Epithelial cell of esophagus (primary cell): Measurements from ENCODE around the gene RALGAPA2.
A peak's percentile ranks its signal among the peaks of the same experiment; 100 is the strongest.

Experiments used
- DNase-seq: peaks from one replicate; pipeline ENCODE4 v3.0.0; 2010; ENCODE audit warnings: low read depth
- H3K4me3 ChIP-seq: 2 replicates; pipeline ENCODE4 v1.5.1; 2011; ENCODE audit warnings: mild to moderate bottlenecking, low read length, control low read depth
- TF ChIP-seq, protein P1 (sequence below): IDR thresholded peaks from 2 replicates; pipeline ENCODE4 v1.5.1; 2011; ENCODE audit warnings: low read depth, mild to moderate bottlenecking, low read length, control low read depth, inconsistent platforms; ENCODE audit not compliant: insufficient read depth; ENCODE audit errors: missing control alignments

The RALGAPA2 gene

DNA sequence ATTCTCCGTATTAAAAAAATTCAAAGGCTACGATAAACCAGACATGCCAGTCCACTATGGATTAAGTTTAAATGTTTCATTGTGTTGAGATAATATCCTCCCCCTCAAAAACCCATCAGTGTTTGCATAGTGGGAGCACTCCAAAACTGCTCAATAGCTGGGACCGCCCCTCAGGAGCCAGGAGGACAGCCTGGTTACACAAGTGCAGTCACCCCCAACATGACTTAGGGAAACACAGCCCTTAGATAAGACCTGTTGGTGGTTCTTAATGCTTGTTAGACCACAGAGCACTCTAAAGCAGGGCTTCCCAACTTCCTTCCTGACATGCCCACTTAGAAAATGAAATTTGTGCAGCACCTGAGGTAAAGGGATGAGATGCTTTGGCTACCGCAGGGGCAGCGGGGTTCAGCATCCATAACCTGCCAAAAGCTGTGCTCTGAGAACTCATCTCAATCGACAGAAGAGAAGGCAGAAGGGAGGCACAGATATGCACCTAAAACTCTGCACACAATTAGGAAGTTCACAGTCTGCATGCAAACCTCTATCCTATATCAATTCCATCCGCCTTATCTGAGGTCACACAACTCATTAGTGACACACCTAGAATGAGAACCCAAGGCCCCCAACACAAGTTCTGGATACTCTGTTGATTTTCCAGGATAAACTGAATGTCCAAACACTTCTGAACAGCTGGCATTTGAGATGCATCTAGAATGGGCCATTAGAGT is 74.3 kb downstream of the RALGAPA2 start:
- no peak overlapping the region for H3K4me3 ChIP-seq
- DNase-seq, result no peak
- TF ChIP-seq, protein P1, sequence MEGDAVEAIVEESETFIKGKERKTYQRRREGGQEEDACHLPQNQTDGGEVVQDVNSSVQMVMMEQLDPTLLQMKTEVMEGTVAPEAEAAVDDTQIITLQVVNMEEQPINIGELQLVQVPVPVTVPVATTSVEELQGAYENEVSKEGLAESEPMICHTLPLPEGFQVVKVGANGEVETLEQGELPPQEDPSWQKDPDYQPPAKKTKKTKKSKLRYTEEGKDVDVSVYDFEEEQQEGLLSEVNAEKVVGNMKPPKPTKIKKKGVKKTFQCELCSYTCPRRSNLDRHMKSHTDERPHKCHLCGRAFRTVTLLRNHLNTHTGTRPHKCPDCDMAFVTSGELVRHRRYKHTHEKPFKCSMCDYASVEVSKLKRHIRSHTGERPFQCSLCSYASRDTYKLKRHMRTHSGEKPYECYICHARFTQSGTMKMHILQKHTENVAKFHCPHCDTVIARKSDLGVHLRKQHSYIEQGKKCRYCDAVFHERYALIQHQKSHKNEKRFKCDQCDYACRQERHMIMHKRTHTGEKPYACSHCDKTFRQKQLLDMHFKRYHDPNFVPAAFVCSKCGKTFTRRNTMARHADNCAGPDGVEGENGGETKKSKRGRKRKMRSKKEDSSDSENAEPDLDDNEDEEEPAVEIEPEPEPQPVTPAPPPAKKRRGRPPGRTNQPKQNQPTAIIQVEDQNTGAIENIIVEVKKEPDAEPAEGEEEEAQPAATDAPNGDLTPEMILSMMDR, result no peak

- no peak overlapping the region for H3K4me3 ChIP-seq
- TF ChIP-seq, protein P1, result no peak
- no peak for DNase-seq
Measured at GRCh38 chr20:20635006-20635405, 77.4 kb downstream of the RALGAPA2 start.

DNA sequence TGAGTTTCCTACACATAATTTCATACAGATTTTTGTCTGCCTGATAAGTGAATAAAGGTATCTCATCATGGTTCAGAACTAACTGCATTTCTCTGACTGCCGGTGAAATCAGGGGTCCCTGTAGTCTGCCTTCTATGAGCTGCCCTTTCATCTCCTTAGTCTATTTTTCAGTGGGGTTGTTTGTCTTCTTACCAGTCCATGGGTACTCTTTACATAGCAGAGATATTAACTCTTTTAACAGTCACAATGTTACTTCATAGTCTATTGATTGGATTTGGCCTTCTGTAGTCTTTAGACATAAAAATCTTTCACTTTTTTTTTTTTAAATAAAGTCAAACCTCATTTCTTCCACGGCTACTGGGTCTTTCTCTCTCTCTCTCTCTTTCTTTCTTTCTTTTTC is 79.8 kb downstream of the RALGAPA2 start:
- TF ChIP-seq, protein P1, result no peak
- no peak for DNase-seq
- H3K4me3 ChIP-seq, result no peak overlapping the region

GRCh38 chr20:20630551-20630950 is 81.9 kb downstream of the RALGAPA2 start:
- peak; percentile 82 for DNase-seq
- TF ChIP-seq, protein P1, result no peak
- no peak overlapping the region for H3K4me3 ChIP-seq

- no peak overlapping the region for H3K4me3 ChIP-seq
- DNase-seq, result no peak
- TF ChIP-seq, protein P1, result no peak
Measured at GRCh38 chr20:20629556-20630188, 82.8 kb downstream of the RALGAPA2 start.

GRCh38 chr20:20628314-20628713 is 84.1 kb downstream of the RALGAPA2 start:
- H3K4me3 ChIP-seq, result no peak overlapping the region
- TF ChIP-seq, protein P1, result no peak

More at GRCh38 chr20:20628314-20628713, 84.1 kb downstream of the RALGAPA2 start:
- DNase-seq, result no peak
